ENCODE measurements around the gene REELD1. TPM values are rescaled to one million over a fixed set of nuclear protein-coding genes. Genes with fewer than 3 reads are reported as not detected.

Gene REELD1
- total and polyA plus RNA-seq, 10 of the 15 experiments (the other 5 are each of a cell fraction or from before 2014, with no cell fraction given) = 0.11 to 3.9 (median 0.62) TPM

- Histone ChIP-seq H3K27ac (ENCODE audit: control insufficient read depth, insufficient read depth) (no peak overlapping the region), H3K4me3 (no peak overlapping the region), H3K4me2 (ENCODE audit: control insufficient read depth, insufficient read depth) (no peak overlapping the region), H3K4me1 (ENCODE audit: control insufficient read depth, insufficient read depth, low read length) (peaks cover 24% of the 10 kb centered on the region), H3K9ac (ENCODE audit: control insufficient read depth, insufficient read depth, low read length) (no peak overlapping the region), H3K79me2 (ENCODE audit: control insufficient read depth, insufficient read depth, low read length) (no peaks in the 10 kb centered on the region), H4K20me1 (ENCODE audit: control insufficient read depth, insufficient read depth) (no peaks in the 10 kb centered on the region), H3K9me3 (replicated peaks; ENCODE audit: control insufficient read depth, insufficient read depth, low read length) (no peaks in the 10 kb centered on the region), H3K27me3 (replicated peaks in 1 of 2; ENCODE audit: control insufficient read depth in 2 of 2, insufficient read depth in 2 of 2, low read length in 1 of 2) (no peaks in the 10 kb centered on the region), H2AFZ (ENCODE audit: control insufficient read depth, low read depth, low read length) (no peak overlapping the region), H3K36me3 (ENCODE audit: control insufficient read depth in 2 of 2, insufficient read depth in 2 of 2, low read length in 1 of 2) (no peaks in the 10 kb centered on the region)
- CTCF ChIA-PET = interaction anchor here (1.0 to 3.5 kb wide), 12 partner anchors 8 to 852 kb away, joined by 3 to 18 read pairs (median 5); no protein-coding TSS in a partner anchor
- intact Hi-C loops (cut with micrococcal nuclease; ENCODE audit: unreplicated experiment) = no loop called here
- in situ Hi-C loops (cut with MboI) = no loop called here
- POLR2A ChIA-PET = interaction anchor here (0.7 to 1.3 kb wide), 2 partner anchors 25 to 90 kb away, joined by 3 read pairs; no protein-coding TSS in a partner anchor
- SMC1A ChIA-PET (ENCODE audit: uncharacterized antibody, unreplicated experiment) = interaction anchor here (0.7 to 2.1 kb wide), 17 partner anchors 9 to 853 kb away, joined by 3 to 13 read pairs (median 4); no protein-coding TSS in a partner anchor
- RAD21 ChIA-PET (ENCODE audit: unreplicated experiment) = interaction anchor here (0.6 to 1.6 kb wide), 6 partner anchors 20 to 1035 kb away, joined by 3 to 9 read pairs (median 4); no protein-coding TSS in a partner anchor
- WGBS (ENCODE audit: insufficient coverage, insufficient replicate concordance, low lambda C conversion rate, missing lambda C conversion rate) = 71% methylated on average over 9 of the region's 9 CpGs
- no peak for TF ChIP-seq E4F1 (IDR thresholded peaks at IDR 0.05; ENCODE audit: borderline replicate concordance, partially characterized antibody)
- TF ChIP-seq CUX1 (IDR thresholded peaks at IDR 0.05; ENCODE audit: insufficient replicate concordance, low read depth, low read length) = no peak
- no peak for TF ChIP-seq RAD21 (IDR thresholded peaks at IDR 0.05; ENCODE audit: insufficient read depth, low read depth, low read length)
- TF ChIP-seq GABPA (IDR thresholded peaks at IDR 0.05; ENCODE audit: low read depth) = no peak
- TF ChIP-seq ATF3 (IDR thresholded peaks at IDR 0.05; ENCODE audit: borderline replicate concordance, extremely low read depth, low read depth, low read length) = no peak
- TF ChIP-seq MXI1 (IDR thresholded peaks at IDR 0.05; ENCODE audit: low read depth, low read length) = no peak
- TF ChIP-seq TBL1XR1 (IDR thresholded peaks at IDR 0.05; ENCODE audit: low read depth, low read length) = no peak
- TF ChIP-seq HDAC2 (IDR thresholded peaks at IDR 0.05) = no peak
- no peak for TF ChIP-seq NKRF (conservative IDR thresholded peaks at IDR 0.05)
- no peak for TF ChIP-seq KAT2A (conservative IDR thresholded peaks at IDR 0.05; ENCODE audit: control insufficient read depth, low read depth, low read length)
- no peak for DNase-seq (ENCODE audit: low read depth, low spot score)
- no peak for ATAC-seq
- no peak for FAIRE-seq
- no TSS peak for BruUV-seq (replicated peaks)
Measured at GRCh38 chr4:146244496-146244895, 30.2 kb downstream of the REELD1 start.
